ENCODE measurements around the gene B3GNT9.

GRCh38 chr16:67200491-67200890 is 49.7 kb upstream of the B3GNT9 start:
- TF ChIP-seq NPAS2 (CRISPR knock-in tag; IDR thresholded peaks at IDR 0.05; ENCODE audit: borderline replicate concordance) (no peak), EP300 (IDR thresholded peaks at IDR 0.05) (no peak), CHD2 (IDR thresholded peaks at IDR 0.05; ENCODE audit: low read length, partially characterized antibody) (no peak), ESRRA (IDR thresholded peaks at IDR 0.05; ENCODE audit: borderline replicate concordance, low read length) (no peak), KDM1A (IDR thresholded peaks at IDR 0.05; ENCODE audit: low read depth) (no peak), MAX (IDR thresholded peaks at IDR 0.05) (no peak), CTCF (IDR thresholded peaks at IDR 0.05) (no peak), TP53 (CRISPR knock-in tag; IDR thresholded peaks at IDR 0.05) (no peak), NFE2L2 (conservative IDR thresholded peaks at IDR 0.05; ENCODE audit: low read length) (no peak), ZSCAN20 (CRISPR knock-in tag; IDR thresholded peaks at IDR 0.05) (no peak)
